OCI-LY7 (cell line): ENCODE data around the gene EHF. TPM values are rescaled to one million over a fixed set of nuclear protein-coding genes. Genes with fewer than 3 reads are reported as not detected.

ENCODE experiments used
- BruUV-seq: library from RNA; stranded (reverse); fragments of 400-500 nt; replicated peaks from 2 replicates; lab custom pipeline; 2021; lab: Mats Ljungman, UMichigan
- CTCF ChIA-PET: fragments of 300-600 bp; sonication (Branson Sonifier 250); formaldehyde crosslinking; loops from one replicate; lab custom pipeline; 2022; ENCODE audit warnings: antibody characterized with exemption; ENCODE audit not compliant: unreplicated experiment; lab: Charles Lee
- POLR2A ChIA-PET: fragments of 300-600 bp; sonication (Branson Sonifier 250); formaldehyde crosslinking; loops from one replicate; lab custom pipeline; 2022; ENCODE audit warnings: antibody characterized with exemption; lab: Charles Lee
- DNase-seq: peaks from one replicate; pipeline ENCODE4 v3.0.0-alpha.2; 2015; ENCODE audit warnings: low spot score
- H2AFZ ChIP-seq: fragments of 200-600 bp; sonication (generic), shearing (Covaris generic); 2 replicates; pipeline ENCODE4 v1.6.1; 2014; ENCODE audit warnings: mild to moderate bottlenecking, antibody characterized with exemption, low read length, moderate library complexity
- H3K27ac ChIP-seq: fragments of 200-600 bp; sonication (generic); 2 replicates; pipeline ENCODE4 v1.5.1; 2014; ENCODE audit warnings: mixed run types, low read depth, mild to moderate bottlenecking, moderate library complexity, low read length, inconsistent platforms; ENCODE audit not compliant: poor library complexity, severe bottlenecking
- H3K36me3 ChIP-seq: fragments of 200-600 bp; sonication (generic); 2 replicates; pipeline ENCODE4 v1.6.1; 2014; ENCODE audit warnings: mild to moderate bottlenecking, antibody characterized with exemption, low read length, moderate library complexity, mixed read lengths; ENCODE audit not compliant: insufficient read depth
- H3K4me1 ChIP-seq: fragments of 200-600 bp; sonication (generic); 2 replicates; pipeline ENCODE4 v1.5.1; 2014; ENCODE audit warnings: mild to moderate bottlenecking, low read length; ENCODE audit not compliant: insufficient read depth, poor library complexity, severe bottlenecking
- H3K4me2 ChIP-seq: fragments of 200-600 bp; sonication (generic); 2 replicates; pipeline ENCODE4 v1.6.1; 2014; ENCODE audit warnings: mild to moderate bottlenecking, low read length
- H3K4me3 ChIP-seq: fragments of 200-600 bp; sonication (generic); 2 replicates; pipeline ENCODE4 v1.5.1; 2014; ENCODE audit warnings: mild to moderate bottlenecking, low read depth, low read length; ENCODE audit not compliant: poor library complexity, severe bottlenecking
- H3K79me2 ChIP-seq: fragments of 200-600 bp; sonication (generic); 2 replicates; pipeline ENCODE4 v1.6.1; 2016; ENCODE audit warnings: low read depth, mild to moderate bottlenecking, low read length, moderate library complexity, mixed read lengths; ENCODE audit not compliant: insufficient read depth
- H3K9me2 ChIP-seq: fragments of 200-600 bp; sonication (generic); 2 replicates; pipeline ENCODE4 v1.6.1; 2016; ENCODE audit warnings: mild to moderate bottlenecking, low read length, mixed read lengths; ENCODE audit not compliant: insufficient read depth
- H3K9me3 ChIP-seq: fragments of 200-600 bp; sonication (generic); 2 replicates; pipeline ENCODE4 v1.6.1; 2014; ENCODE audit warnings: mild to moderate bottlenecking, mixed run types, low read length, mixed read lengths
- H4K20me1 ChIP-seq: fragments of 200-600 bp; sonication (generic); 2 replicates; pipeline ENCODE4 v1.6.1; 2014; ENCODE audit warnings: mild to moderate bottlenecking, antibody characterized with exemption, low read length, moderate library complexity, mixed read lengths; ENCODE audit not compliant: insufficient read depth
- CTCF ChIP-seq: fragments of 200-600 bp; sonication (generic); conservative IDR thresholded peaks from 2 replicates; pipeline ENCODE4 v1.5.1; 2014; ENCODE audit warnings: mild to moderate bottlenecking, antibody characterized with exemption, low read length, moderate library complexity, mixed read lengths
- EZH2phosphoT487 ChIP-seq: fragments of 200-600 bp; sonication (generic); IDR thresholded peaks from 2 replicates; pipeline ENCODE4 v1.6.1; 2018; ENCODE audit warnings: low read depth, borderline replicate concordance, mild to moderate bottlenecking, mixed run types, antibody characterized with exemption, low read length, moderate library complexity, mixed read lengths
- intact Hi-C: fragments of 100-400 bp; cut with micrococcal nuclease; formaldehyde crosslinking; loops from one replicate; pipeline ENCODE4 v1.10.0; 2022; ENCODE audit not compliant: unreplicated experiment
- total RNA-seq, 2 experiments: library from RNA; depleted of rRNA in 1 of 2; stranded (reverse); fragments of >200 nt in 1 of 2; shearing (Covaris generic) in 1 of 2; gene quantifications; 2 replicates each; pipeline ENCODE4 v1.2.3, GENCODE V29; 2014 to 2022

EHF gene
- total RNA-seq, 2 experiments from 2014 or later = not detected

GRCh38 chr11:34671946-34672345, 51.1 kb downstream of the EHF start:
- no peak for DNase-seq
- intact Hi-C loops = no loop called here
- Histone ChIP-seq H3K4me2 (no peak overlapping the region), H3K4me3 (no peak overlapping the region), H3K9me3 (no peaks in the 10 kb centered on the region), H3K79me2 (no peaks in the 10 kb centered on the region), H3K36me3 (no peaks in the 10 kb centered on the region), H3K4me1 (no peaks in the 10 kb centered on the region), H3K9me2 (no peaks in the 10 kb centered on the region), H4K20me1 (no peaks in the 10 kb centered on the region), H3K27ac (no peak overlapping the region), H2AFZ (no peak overlapping the region)
- no TSS peak for BruUV-seq
- ChIA-PET POLR2A (interaction anchor here (1.0 to 1.1 kb wide), 2 partner anchors 9 to 19 kb away, joined by 3 read pairs; no protein-coding TSS in a partner anchor), CTCF (no interaction called here)
- no peak for TF ChIP-seq EZH2phosphoT487
- no peak for TF ChIP-seq CTCF

DNA sequence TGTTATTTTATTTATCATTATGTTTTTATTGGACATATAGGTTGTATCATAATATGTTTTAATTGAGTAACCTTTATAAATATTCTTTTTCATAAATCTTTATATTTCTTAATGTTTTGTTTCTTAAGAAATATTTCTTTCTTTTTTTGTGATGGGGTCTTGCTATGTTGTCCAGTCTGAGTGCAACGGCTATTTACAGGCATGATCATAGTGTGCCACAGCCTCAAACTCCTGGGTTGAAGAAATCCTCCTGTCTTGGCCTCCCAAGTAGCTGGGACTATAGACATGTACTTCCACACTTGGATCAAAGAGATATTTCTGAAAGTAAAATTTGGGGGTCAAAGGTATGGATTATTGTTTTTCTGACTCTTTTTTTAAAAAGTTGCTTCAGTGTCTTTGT, 53.1 kb downstream of the EHF start:
- BruUV-seq = no TSS peak
- POLR2A ChIA-PET = no interaction called here
- H2AFZ ChIP-seq = no peak overlapping the region

More for the DNA sequence above, 53.1 kb downstream of the EHF start:
- no peak for TF ChIP-seq EZH2phosphoT487
- no peak for TF ChIP-seq CTCF
- intact Hi-C loops = no loop called here
- no peak overlapping the region for H3K4me2 ChIP-seq
- no peak for DNase-seq
- no peaks in the 10 kb centered on the region for H3K4me1 ChIP-seq
- no peaks in the 10 kb centered on the region for H4K20me1 ChIP-seq
- no peaks in the 10 kb centered on the region for H3K36me3 ChIP-seq
- H3K4me3 ChIP-seq = no peak overlapping the region
- H3K9me3 ChIP-seq = no peaks in the 10 kb centered on the region
- no peak overlapping the region for H3K27ac ChIP-seq
- H3K79me2 ChIP-seq = no peaks in the 10 kb centered on the region
- CTCF ChIA-PET = no interaction called here
- H3K9me2 ChIP-seq = no peaks in the 10 kb centered on the region
